Measurements from ENCODE around the gene PRPSAP2. TPM values are rescaled to one million over a fixed set of nuclear protein-coding genes. Genes with fewer than 3 reads are reported as not detected.

Gene PRPSAP2
- total and polyA plus RNA-seq, 3 donors from 2014 or later: 42.8 to 56.1 (median 55.4) TPM

Small RNA genes within 50 kb of the gene (small RNA-seq; reads per million reads assigned to genes)
- 0 reads per million in 2 donors for gene RF00324

Other genes starting within 250 kb of the PRPSAP2 start
- gene TBC1D28, start 213.7 kb upstream of the PRPSAP2 start, total RNA-seq: 10 to 100 TPM; 14.8 to 29.3 TPM
- 21.8 TPM for gene TBC1D28, start 213.7 kb upstream of the PRPSAP2 start, polyA plus RNA-seq (ENCODE audit: insufficient read depth, low read depth, low replicate concordance)
- 10 to 100 TPM; 11.8 to 12.1 TPM for gene FOXO3B, start 175.8 kb upstream of the PRPSAP2 start, total RNA-seq
- 3.4 TPM for gene FOXO3B, start 175.8 kb upstream of the PRPSAP2 start, polyA plus RNA-seq (ENCODE audit: insufficient read depth, low read depth, low replicate concordance)
- 1 to 10 TPM; 7.6 to 8.9 TPM for gene FBXW10, start 114.1 kb upstream of the PRPSAP2 start, total RNA-seq
- 30.9 TPM for gene FBXW10, start 114.1 kb upstream of the PRPSAP2 start, polyA plus RNA-seq (ENCODE audit: insufficient read depth, low read depth, low replicate concordance)
- gene TVP23B, start 76.9 kb upstream of the PRPSAP2 start, total RNA-seq: 10 to 100 TPM; 49.8 to 51.2 TPM
- 54.3 TPM for gene TVP23B, start 76.9 kb upstream of the PRPSAP2 start, polyA plus RNA-seq (ENCODE audit: insufficient read depth, low read depth, low replicate concordance)
- gene SLC5A10, start 94.0 kb downstream of the PRPSAP2 start, total RNA-seq: 1 to 10 TPM; 1.1 TPM
- 0.98 TPM for gene SLC5A10, start 94.0 kb downstream of the PRPSAP2 start, polyA plus RNA-seq (ENCODE audit: insufficient read depth, low read depth, low replicate concordance)
- 1 to 10 TPM; 4.6 to 4.7 TPM for gene FAM83G, start 146.6 kb downstream of the PRPSAP2 start, total RNA-seq
- 2.5 TPM for gene FAM83G, start 146.6 kb downstream of the PRPSAP2 start, polyA plus RNA-seq (ENCODE audit: insufficient read depth, low read depth, low replicate concordance)
- gene GRAP, start 188.8 kb downstream of the PRPSAP2 start, total RNA-seq: 1 to 10 TPM; 5.3 to 7.2 TPM
- gene GRAP, start 188.8 kb downstream of the PRPSAP2 start, polyA plus RNA-seq (ENCODE audit: insufficient read depth, low read depth, low replicate concordance): 13.2 TPM

All from testis (tissue), 3 donors.